HepG2 (cell line): ENCODE measurements around the gene CD300LB. TPM values are rescaled to one million over a fixed set of nuclear protein-coding genes. Genes with fewer than 3 reads are reported as not detected.

Experiments used
- ATAC-seq: fragments of 200-7000 bp; cut with Tn5 transposase; 3 replicates; pipeline ENCODE4 v1.9.1; 2020; ENCODE audit warnings: mild to moderate bottlenecking, moderate library complexity
- BruUV-seq: library from RNA; stranded (reverse); fragments of 400-500 nt; replicated peaks from 2 replicates; lab custom pipeline; 2021; lab: Mats Ljungman, UMichigan
- CTCF ChIA-PET: fragments of 300-600 bp; formaldehyde crosslinking; extraction: SDS; loops from one replicate; lab custom pipeline; 2021; ENCODE audit warnings: low total read pairs, inconsistent platforms, low intra/inter-chr PET ratio; lab: Yijun Ruan, JAX
- POLR2A ChIA-PET: fragments of 350-600 bp; sonication (Branson Sonifier 250); formaldehyde crosslinking; loops from one replicate; lab custom pipeline; 2020; ENCODE audit warnings: antibody characterized with exemption, inconsistent platforms; lab: Yijun Ruan, JAX
- DNase-seq: peaks from one replicate; pipeline ENCODE4 v3.0.0-alpha.2; 2015; ENCODE audit warnings: low spot score
- FAIRE-seq: peaks from 3 replicates; lab custom pipeline; 2011; peaks lifted over from hg19 to GRCh38; lab: Jason Lieb, UNC
- H2AFZ ChIP-seq: one replicate; pipeline ENCODE4 v1.6.1; 2011; ENCODE audit warnings: low read length, inconsistent platforms
- H3K27ac ChIP-seq: fragments of 300-600 bp; 3 replicates; pipeline ENCODE4 v1.8.0; 2011; ENCODE audit warnings: mixed run types, mild to moderate bottlenecking, mixed read lengths, low read length, inconsistent platforms; ENCODE audit not compliant: insufficient read depth; ENCODE audit errors: extremely low read length
- H3K27me3 ChIP-seq, 2 experiments: fragments of 200-600 bp in 1 of 2; 2 replicates in 1 of 2; 3 replicates in 1 of 2; pipeline versions ENCODE4 v1.6.0 to v1.8.0; 2011; ENCODE audit warnings: low read length in 2 of 2, mild to moderate bottlenecking in 2 of 2, moderate library complexity in 2 of 2, inconsistent platforms in 1 of 2; ENCODE audit not compliant: insufficient read depth in 2 of 2, control insufficient read depth in 1 of 2
- H3K36me3 ChIP-seq, 2 experiments: fragments of 200-600 bp in 1 of 2; replicated peaks in 1 of 2; 2 replicates in 1 of 2; 3 replicates in 1 of 2; pipeline versions ENCODE4 v1.5.1 to v1.8.0; 2011; ENCODE audit warnings: low read length in 2 of 2, inconsistent platforms in 1 of 2; ENCODE audit not compliant: insufficient read depth in 2 of 2, control insufficient read depth in 1 of 2
- H3K4me1 ChIP-seq: 2 replicates; pipeline ENCODE4 v1.5.1; 2012; ENCODE audit warnings: low read length, inconsistent platforms; ENCODE audit not compliant: insufficient read depth
- H3K4me2 ChIP-seq: 2 replicates; pipeline ENCODE4 v1.6.0; 2011; ENCODE audit warnings: low read depth, low read length, inconsistent platforms
- H3K4me3 ChIP-seq, 3 experiments: fragments of 200-600 bp in 1 of 3; sonication (generic), shearing (Covaris generic) in 1 of 3; replicated peaks in 1 of 3; 2 replicates each; pipeline ENCODE4 v1.5.1; 2011 to 2016; ENCODE audit warnings: low read length in 3 of 3, inconsistent platforms in 2 of 3, low read depth in 2 of 3, mild to moderate bottlenecking in 2 of 3, control low read depth in 1 of 3, mixed read lengths in 1 of 3; ENCODE audit not compliant: insufficient read depth in 1 of 3
- H3K79me2 ChIP-seq: one replicate; pipeline ENCODE4 v1.6.1; 2011; ENCODE audit warnings: low read length, inconsistent platforms; ENCODE audit not compliant: insufficient read depth
- H3K9ac ChIP-seq: 2 replicates; pipeline ENCODE4 v1.6.0; 2011; ENCODE audit warnings: mild to moderate bottlenecking, low read depth, low read length, inconsistent platforms; ENCODE audit not compliant: insufficient read depth
- H3K9me3 ChIP-seq: 2 replicates; pipeline ENCODE4 v1.5.1; 2012; ENCODE audit warnings: mild to moderate bottlenecking, low read length
- H4K20me1 ChIP-seq: 2 replicates; pipeline ENCODE4 v1.6.0; 2011; ENCODE audit warnings: inconsistent platforms, mild to moderate bottlenecking, low read length, moderate library complexity; ENCODE audit not compliant: insufficient read depth
- HNRNPL ChIP-seq: fragments of 200-400 bp; formaldehyde crosslinking; IDR thresholded peaks from 2 replicates; pipeline ENCODE4 v1.6.1; 2017; ENCODE audit warnings: mild to moderate bottlenecking, low read depth, low read length
- IKZF1 ChIP-seq: fragments of 450-650 bp; IDR thresholded peaks from 2 replicates; pipeline ENCODE4 v1.7.1; 2016
- MAFF ChIP-seq: IDR thresholded peaks from 2 replicates; pipeline ENCODE4 v1.6.1; 2011; ENCODE audit warnings: low read depth, low read length, improper control_type of control experiment
- MAFK ChIP-seq, 2 experiments: IDR thresholded peaks in 1 of 2; conservative IDR thresholded peaks in 1 of 2; 2 replicates each; pipeline ENCODE4 v1.6.1; 2011; ENCODE audit warnings: improper control_type of control experiment in 2 of 2, low read length in 2 of 2
- MNT ChIP-seq: fragments of 450-650 bp; IDR thresholded peaks from 2 replicates; pipeline ENCODE4 v1.6.1; 2016
- UBTF ChIP-seq: sonication (generic); formaldehyde crosslinking; IDR thresholded peaks from 2 replicates; pipeline ENCODE4 v1.4.0; 2020; ENCODE audit warnings: mild to moderate bottlenecking, missing genetic modification reagents
- ZNF646 ChIP-seq: sonication (generic); formaldehyde crosslinking; IDR thresholded peaks from 2 replicates; pipeline ENCODE4 v1.9.0; 2021; ENCODE audit warnings: mild to moderate bottlenecking, missing genetic modification reagents
- ZNF703 ChIP-seq: sonication (generic); formaldehyde crosslinking; IDR thresholded peaks from 2 replicates; pipeline ENCODE4 v1.5.1; 2020; ENCODE audit warnings: missing genetic modification reagents, mild to moderate bottlenecking, moderate library complexity, borderline replicate concordance
- ZNF850 ChIP-seq: sonication (generic); formaldehyde crosslinking; conservative IDR thresholded peaks from 2 replicates; pipeline ENCODE4 v1.9.0; 2021; ENCODE audit warnings: mild to moderate bottlenecking, missing genetic modification reagents
- WGBS: methylation state at CpG from one replicate; pipeline ENCODE4 v1.1.6; 2017; ENCODE audit warnings: low lambda C conversion rate; 5-methylcytosine and 5-hydroxymethylcytosine counted together
- in situ Hi-C: cut with HindIII; loops from 2 replicates; pipeline ENCODE4 v1.10.0; 2017; ENCODE audit warnings: low pct_unique_long_range_greater_than_20kb; ENCODE audit not compliant: extremely low pct_ligation_motif_present
- intact Hi-C: fragments of 100-400 bp; cut with micrococcal nuclease; formaldehyde crosslinking; loops from one replicate; pipeline ENCODE4 v1.10.0; 2022; ENCODE audit not compliant: unreplicated experiment
- polyA plus RNA-seq, 8 experiments: library from polyadenylated mRNA; depleted of rRNA in 3 of 8; stranded (reverse) in 7 of 8; unstranded in 1 of 8; fragments of >200 nt; fragmentation: Illumina TruSeq in 4 of 8; extraction: Trizol in 4 of 8; gene quantifications; 2 replicates each; pipeline versions ENCODE4 v1.2.1 to v1.2.3, GENCODE V29; 2011 to 2016; ENCODE audit warnings: low read depth in 4 of 8, missing spikeins in 1 of 8, mixed read lengths in 1 of 8; ENCODE audit not compliant: insufficient read depth in 1 of 8
- total RNA-seq, 5 experiments: library from RNA; depleted of rRNA; stranded (reverse); fragments of >200 nt; fragmentation: Illumina TruSeq; extraction: Trizol; gene quantifications; 2 replicates each; pipeline ENCODE4 v1.2.3, GENCODE V29; 2016; ENCODE audit warnings: low read depth in 1 of 5

CD300LB gene
- total and polyA plus RNA-seq, 2 of the 13 experiments (the other 11 are each of a cell fraction or from before 2014, with no cell fraction given): not detected

GRCh38 chr17:74571621-74572270, 40.5 kb upstream of the CD300LB start (continued):
- TF ChIP-seq UBTF (CRISPR knock-in tag) (no peak), ZNF850 (no peak)
- TF ChIP-seq, all 625 proteins: peak for 0

- H3K4me1 ChIP-seq: no peaks in the 10 kb centered on the region
- no peaks in the 10 kb centered on the region for H3K36me3 ChIP-seq
- H4K20me1 ChIP-seq: no peaks in the 10 kb centered on the region
- BruUV-seq: no TSS peak
- no peak overlapping the region for H3K4me3 ChIP-seq
- DNase-seq (no peak), ATAC-seq (peak; percentile 22; the same call in 2 of the 3 replicates), FAIRE-seq (no peak)
- H3K9me3 ChIP-seq: no peaks in the 10 kb centered on the region
- ChIA-PET POLR2A (no interaction called here), CTCF (no interaction called here)
- in situ Hi-C loops: no loop called here
- H3K27me3 ChIP-seq: peaks cover 2 to 30% of the 10 kb centered on the region in 2 experiments
- H3K79me2 ChIP-seq: no peaks in the 10 kb centered on the region
- H3K9ac ChIP-seq: no peak overlapping the region
- intact Hi-C loops: no loop called here
- H3K27ac ChIP-seq: no peak overlapping the region
- WGBS: 43% methylated on average over 28 of the region's 32 CpGs
- H3K4me2 ChIP-seq: no peak overlapping the region
- no peak overlapping the region for H2AFZ ChIP-seq
- peak; percentile 70 for TF ChIP-seq MNT
- 0 out of 2 replicates have a peak, but pooled peaks have one; percentile 44 for TF ChIP-seq ZNF646 (CRISPR knock-in tag)
- peak; percentile 68; the same call in 1 of the 2 replicates for TF ChIP-seq IKZF1
- TF ChIP-seq ZNF703 (CRISPR knock-in tag): no peak
- 0 out of 2 replicates have a peak, but pooled peaks have one; percentile 17 for TF ChIP-seq HNRNPL
- TF ChIP-seq MAFF: 0 out of 2 replicates have a peak, but pooled peaks have one; percentile 16
- peak; percentile 30 to 32; a peak in 2 of 4 replicates for TF ChIP-seq MAFK (conservative IDR thresholded peaks at IDR 0.05 in 1 of 2, IDR thresholded peaks at IDR 0.05 in 1 of 2; ENCODE audit: low read length in 2 of 2)
These were observed 38.0 kb upstream of the CD300LB start for GRCh38 chr17:74569020-74570003.
